ENCODE measurements around the gene SYNE2.

- TF ChIP-seq CTCF (IDR thresholded peaks at IDR 0.05), result no peak
- no peak for TF ChIP-seq POLR2A (IDR thresholded peaks at IDR 0.05)
- TF ChIP-seq POLR2AphosphoS5 (IDR thresholded peaks at IDR 0.05), result no peak
Measured at GRCh38 chr14:64123241-64123822, 270.5 kb downstream of the SYNE2 start.

Data from prostate gland (tissue), 2 donors.